Thoracic aorta (tissue), 2 donors: Measurements from ENCODE around the gene ISY1. TPM values are rescaled to one million over a fixed set of nuclear protein-coding genes. Genes with fewer than 3 reads are reported as not detected.
"Not testable (repeated sequence)": the region's sequence is repeated elsewhere in the genome, so short reads cannot be mapped to it uniquely, and the experiment has no call there.

Experiments
- ATAC-seq: fragments of 150-250 bp; one replicate; pipeline ENCODE4 v1.8.0; 2017; ENCODE audit warnings: low read depth; ENCODE audit not compliant: insufficient number of reproducible peaks, low FRiP score
- DNase-seq: peaks from one replicate; pipeline ENCODE4 v3.0.0-alpha.2; 2020; ENCODE audit warnings: low spot score
- H3K27ac ChIP-seq, 2 donors: fragments of 200-600 bp; sonication (generic); 1 replicate in 1 of 2; 2 replicates in 1 of 2; pipeline ENCODE4 v1.5.1; 2016; ENCODE audit warnings: mild to moderate bottlenecking in 2 of 2, moderate library complexity in 2 of 2
- H3K27me3 ChIP-seq: fragments of 200-600 bp; sonication (generic); replicated peaks from 2 replicates; pipeline ENCODE4 v1.6.0; 2016; ENCODE audit warnings: mild to moderate bottlenecking; ENCODE audit not compliant: insufficient read depth
- H3K36me3 ChIP-seq: fragments of 200-600 bp; sonication (generic); one replicate; pipeline ENCODE4 v1.5.1; 2016
- H3K4me1 ChIP-seq, 2 donors: fragments of 200-600 bp; sonication (generic); 1 replicate in 1 of 2; 2 replicates in 1 of 2; pipeline versions ENCODE4 v1.5.1 to v1.6.0; 2016; ENCODE audit warnings: low read depth in 2 of 2, mild to moderate bottlenecking in 1 of 2; ENCODE audit not compliant: control insufficient read depth in 1 of 2
- H3K4me3 ChIP-seq: fragments of 200-600 bp; sonication (generic); 2 replicates; pipeline ENCODE4 v1.5.1; 2016; ENCODE audit warnings: mild to moderate bottlenecking
- H3K9me3 ChIP-seq: fragments of 200-600 bp; sonication (generic); 2 replicates; pipeline ENCODE4 v1.5.1; 2016
- total RNA-seq, 2 donors: library from RNA; depleted of rRNA; stranded (reverse); fragments of >200 nt; gene quantifications; one replicate each; pipeline versions ENCODE4 v1.1.0 to v1.2.3, GENCODE V29; 2016
- TF ChIP-seq, protein P1 (sequence below): fragments of 200-600 bp; sonication (generic); IDR thresholded peaks from one replicate; pipeline ENCODE4 v1.5.1; 2019; ENCODE audit warnings: antibody characterized with exemption

The ISY1 gene
- total RNA-seq, 2 donors from 2014 or later: 7.7 to 16.4 TPM

- Histone ChIP-seq H3K4me1 (peaks cover 10 to 15% of the 10 kb centered on the region in 2 donors), H3K4me3 (no peak overlapping the region), H3K27ac (no peak overlapping the region), H3K9me3 (no peaks in the 10 kb centered on the region), H3K36me3 (peaks cover 28% of the 10 kb centered on the region), H3K27me3 (no peaks in the 10 kb centered on the region)
- TF ChIP-seq, protein P1, sequence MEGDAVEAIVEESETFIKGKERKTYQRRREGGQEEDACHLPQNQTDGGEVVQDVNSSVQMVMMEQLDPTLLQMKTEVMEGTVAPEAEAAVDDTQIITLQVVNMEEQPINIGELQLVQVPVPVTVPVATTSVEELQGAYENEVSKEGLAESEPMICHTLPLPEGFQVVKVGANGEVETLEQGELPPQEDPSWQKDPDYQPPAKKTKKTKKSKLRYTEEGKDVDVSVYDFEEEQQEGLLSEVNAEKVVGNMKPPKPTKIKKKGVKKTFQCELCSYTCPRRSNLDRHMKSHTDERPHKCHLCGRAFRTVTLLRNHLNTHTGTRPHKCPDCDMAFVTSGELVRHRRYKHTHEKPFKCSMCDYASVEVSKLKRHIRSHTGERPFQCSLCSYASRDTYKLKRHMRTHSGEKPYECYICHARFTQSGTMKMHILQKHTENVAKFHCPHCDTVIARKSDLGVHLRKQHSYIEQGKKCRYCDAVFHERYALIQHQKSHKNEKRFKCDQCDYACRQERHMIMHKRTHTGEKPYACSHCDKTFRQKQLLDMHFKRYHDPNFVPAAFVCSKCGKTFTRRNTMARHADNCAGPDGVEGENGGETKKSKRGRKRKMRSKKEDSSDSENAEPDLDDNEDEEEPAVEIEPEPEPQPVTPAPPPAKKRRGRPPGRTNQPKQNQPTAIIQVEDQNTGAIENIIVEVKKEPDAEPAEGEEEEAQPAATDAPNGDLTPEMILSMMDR: no peak
- ATAC-seq: no peak
- DNase-seq: no peak
These were observed 3.6 kb upstream of the ISY1 start for GRCh38 chr3:129164500-129164899.

DNA sequence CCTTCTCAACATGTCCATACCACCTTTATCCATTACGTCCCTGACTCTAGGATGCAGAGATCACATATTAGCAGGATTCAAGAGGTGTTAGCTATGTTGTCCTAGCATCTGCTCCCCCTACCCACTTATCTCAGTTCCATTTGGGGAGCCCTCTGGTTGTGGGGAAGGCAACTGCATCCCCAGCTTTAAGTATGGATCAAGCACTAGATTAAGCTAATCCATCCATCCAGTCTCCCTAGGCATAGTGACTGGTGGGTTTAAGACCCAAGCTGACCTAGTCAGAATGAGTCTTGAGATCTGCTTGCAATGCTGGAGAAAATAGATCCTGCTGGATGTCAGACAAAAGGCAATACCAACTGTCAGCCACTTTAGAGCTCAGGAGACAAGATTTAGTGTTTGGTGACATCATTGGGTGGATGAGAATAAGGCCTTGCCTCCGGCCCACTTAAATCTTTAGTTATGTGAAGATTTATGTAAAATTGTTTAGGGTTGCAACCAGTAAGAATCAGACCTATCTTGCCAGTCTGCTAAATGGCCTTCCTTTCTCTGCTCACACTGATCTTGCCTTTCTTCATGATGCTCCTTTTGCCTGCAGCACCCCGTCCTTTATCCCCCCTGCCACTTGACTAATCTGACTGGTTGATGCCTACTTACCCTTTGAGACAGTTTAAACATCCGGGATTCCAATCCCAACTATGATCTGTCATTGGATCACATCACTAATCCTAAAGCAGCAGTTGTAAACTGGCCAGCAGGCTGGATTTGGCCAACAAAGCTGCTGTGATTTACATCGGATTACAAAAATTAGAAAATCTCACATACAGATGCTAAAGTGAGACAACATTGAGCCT, 2.1 kb upstream of the ISY1 start:
- no peaks in the 10 kb centered on the region for H3K9me3 ChIP-seq
- H3K27ac ChIP-seq: no peak overlapping the region

DNA sequence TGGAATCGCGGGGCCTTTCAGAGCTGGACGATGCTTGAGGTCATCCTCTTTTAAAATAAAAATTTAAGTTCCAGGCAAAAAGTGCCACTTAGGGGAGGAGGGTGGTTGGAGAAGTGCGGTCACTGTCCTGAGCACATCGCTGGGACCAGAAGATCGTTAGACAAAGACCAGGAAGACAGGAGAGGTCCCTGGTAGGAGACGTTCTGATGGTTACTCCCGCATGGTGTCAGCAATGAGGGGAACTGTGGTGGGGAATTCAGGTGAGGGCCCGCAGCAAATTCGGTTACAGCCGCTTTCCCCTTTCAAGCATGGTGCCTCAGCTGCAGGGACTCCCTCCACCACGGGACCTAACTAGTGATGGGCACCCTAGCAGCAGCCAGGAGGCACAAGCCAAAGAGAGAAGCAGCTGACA, 1.0 kb upstream of the ISY1 start:
- Histone ChIP-seq H3K9me3 (no peaks in the 10 kb centered on the region), H3K36me3 (peaks cover 16% of the 10 kb centered on the region), H3K27me3 (no peaks in the 10 kb centered on the region), H3K4me1 (peaks cover 13 to 19% of the 10 kb centered on the region in 2 donors), H3K27ac (peak overlapping the region; percentile 94), H3K4me3 (peak overlapping the region; percentile 92)
- ATAC-seq: no peak
- TF ChIP-seq, protein P1: no peak
- no peak for DNase-seq

More for the DNA sequence above, 2.1 kb upstream of the ISY1 start:
- DNase-seq (no peak), ATAC-seq (no peak)
- Histone ChIP-seq H3K4me1 (peaks cover 13 to 19% of the 10 kb centered on the region in 2 donors), H3K36me3 (peaks cover 23% of the 10 kb centered on the region), H3K4me3 (no peak overlapping the region), H3K27me3 (no peaks in the 10 kb centered on the region)
- TF ChIP-seq, protein P1: no peak

DNA sequence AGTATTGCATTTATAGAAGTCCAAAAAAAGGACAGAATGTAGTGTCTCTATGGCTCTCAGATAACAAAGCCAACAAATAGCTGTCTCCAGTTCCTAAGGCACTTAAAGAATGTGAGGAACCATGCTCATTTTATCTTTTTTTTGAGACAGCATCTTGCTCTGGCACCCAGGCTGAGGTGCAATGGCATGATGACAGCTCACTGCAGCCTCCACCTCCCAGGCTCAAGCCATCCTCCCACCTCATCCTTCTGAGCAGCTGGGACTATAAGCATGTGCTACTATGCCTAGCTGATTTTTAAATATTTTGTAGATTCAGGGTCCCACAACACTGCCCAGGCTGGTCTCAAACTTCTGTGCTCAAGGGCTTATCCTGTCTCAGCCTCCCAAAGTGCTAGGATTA, 16.1 kb downstream of the ISY1 start:
- TF ChIP-seq, protein P1: no peak
- no peak for DNase-seq
- H3K36me3 ChIP-seq: peaks cover 33% of the 10 kb centered on the region

GRCh38 chr3:129141011-129141410, 19.9 kb downstream of the ISY1 start:
- not testable (repeated sequence) for H3K9me3 ChIP-seq, H3K4me3 ChIP-seq, H3K4me1 ChIP-seq, DNase-seq, H3K27me3 ChIP-seq, H3K27ac ChIP-seq, ATAC-seq
- peaks cover 43% of the 10 kb centered on the region for H3K36me3 ChIP-seq

More for the DNA sequence above, 16.1 kb downstream of the ISY1 start:
- Histone ChIP-seq H3K27ac (no peak overlapping the region), H3K27me3 (no peaks in the 10 kb centered on the region), H3K4me1 (no peaks in the 10 kb centered on the region), H3K4me3 (no peak overlapping the region), H3K9me3 (no peaks in the 10 kb centered on the region)
- ATAC-seq: no peak
